Lower leg skin (tissue), 3 donors: ENCODE results near the gene CRAT.

Source experiments
- CTCF ChIP-seq, 3 donors: fragments of 450-650 bp; IDR thresholded peaks; one replicate each; pipeline ENCODE4 v1.5.1; 2016; ENCODE audit warnings: antibody characterized with exemption in 3 of 3, mild to moderate bottlenecking in 3 of 3, moderate library complexity in 2 of 3
- POLR2A ChIP-seq, 2 donors: fragments of 450-650 bp; IDR thresholded peaks; one replicate each; pipeline ENCODE4 v1.6.1; 2016 to 2017; ENCODE audit warnings: antibody characterized with exemption in 2 of 2, mild to moderate bottlenecking in 1 of 2, moderate library complexity in 1 of 2

DNA sequence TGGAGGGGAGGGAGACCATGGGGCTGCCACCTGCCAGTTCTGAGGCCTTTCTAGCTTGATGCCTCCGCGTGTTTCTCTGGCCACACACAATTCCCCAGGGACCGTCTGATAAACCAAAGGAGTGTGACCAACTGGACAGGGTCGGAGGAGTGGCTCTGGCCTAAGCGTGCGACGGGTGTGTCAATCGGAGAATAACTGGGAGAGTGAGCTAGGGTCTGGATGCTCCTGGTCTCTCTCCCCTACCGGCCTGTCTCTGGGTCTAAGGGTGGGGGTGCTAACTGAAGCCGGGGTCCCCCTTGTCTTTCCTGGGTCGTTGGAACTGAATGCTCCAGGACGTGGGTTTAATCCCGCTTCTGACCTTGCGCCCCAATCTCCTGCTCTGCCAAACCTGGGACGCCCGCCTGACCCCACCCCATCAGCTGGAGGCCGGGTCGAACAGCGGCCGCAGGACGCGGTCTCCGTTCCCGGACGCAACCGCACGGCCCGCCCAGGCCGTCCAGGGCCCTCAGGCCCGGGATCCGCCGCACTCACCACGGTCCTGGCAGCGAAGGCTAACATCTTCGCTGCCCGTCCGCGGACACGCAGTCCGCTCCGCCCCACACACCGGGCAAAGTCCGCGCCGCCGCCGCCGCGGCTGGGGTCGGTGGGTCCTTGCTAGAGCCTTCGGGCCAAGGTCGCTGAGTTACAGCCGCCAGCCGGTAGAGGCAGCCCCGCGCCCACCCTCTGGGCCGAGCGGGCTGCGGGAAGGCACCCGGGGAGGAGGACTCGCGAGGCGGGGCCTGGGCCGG is 447 bp downstream of the CRAT start:
- TF ChIP-seq CTCF (IDR thresholded peaks at IDR 0.05) (no peak), POLR2A (IDR thresholded peaks at IDR 0.05) (no peak)
